NCI-H1694 (cell line): ENCODE results near the gene RGS9.
"Not testable (repeated sequence)": the region's sequence is repeated elsewhere in the genome, so short reads cannot be mapped to it uniquely, and the experiment has no call there.

Source experiments
- DNase-seq: peaks from one replicate; lab custom pipeline; 2025; lab: John Stamatoyannopoulos, UW

RGS9 gene

DNA sequence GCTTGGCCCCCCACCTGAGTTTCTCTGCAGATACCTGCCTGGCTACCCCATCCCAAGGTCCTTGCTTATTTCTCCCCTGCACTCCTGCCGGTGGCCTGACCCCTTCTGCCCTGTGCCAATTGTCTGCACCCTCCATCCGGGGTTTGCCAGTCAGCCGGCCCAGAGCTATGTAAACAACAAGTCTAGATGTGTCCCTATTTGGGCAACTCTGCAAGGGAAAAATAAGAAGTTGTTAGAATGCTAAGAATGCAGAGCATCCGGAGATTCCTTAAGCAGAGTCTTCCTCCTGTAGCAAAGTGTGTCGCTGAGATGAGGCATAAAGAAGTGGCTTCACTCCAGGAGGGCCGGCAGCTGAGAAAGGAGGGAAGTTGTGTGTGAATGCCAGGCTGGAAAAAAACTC lies 46.6 kb downstream of the RGS9 start:
- no peak for DNase-seq

DNA sequence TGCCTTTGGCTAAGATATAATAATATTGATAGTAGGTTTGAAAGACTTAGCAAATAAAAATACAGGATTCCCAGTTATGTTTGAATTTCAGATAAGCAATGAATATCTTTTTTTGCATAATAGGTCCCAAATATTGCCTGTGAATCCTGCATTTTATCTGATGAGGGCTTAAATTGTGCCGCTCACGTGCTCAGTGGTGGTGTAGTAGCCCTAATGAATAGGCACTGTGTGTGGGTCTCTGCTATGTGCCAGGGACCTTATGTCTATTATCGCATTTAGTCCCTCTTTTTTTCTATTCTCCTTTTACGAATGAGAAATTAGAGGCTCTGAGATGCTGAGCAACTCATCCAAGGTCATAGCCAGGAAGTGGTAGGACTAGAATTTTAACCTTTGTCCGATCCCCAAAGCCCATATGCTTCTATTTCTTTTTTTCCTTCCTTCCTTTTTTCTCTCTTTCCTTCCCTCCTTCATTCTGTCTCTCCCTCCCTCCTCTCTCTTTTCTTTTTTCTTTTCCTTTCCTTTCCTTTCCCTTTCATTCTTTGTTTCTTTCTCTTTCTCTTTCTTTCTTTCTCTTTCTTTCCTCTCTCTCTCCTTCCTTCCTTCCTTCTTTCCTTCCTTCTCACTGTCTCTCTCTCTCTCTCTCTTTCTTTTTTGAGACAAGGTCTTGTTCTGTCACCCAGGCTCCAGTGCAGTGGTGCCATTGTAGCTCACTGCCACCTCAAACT lies 47.2 kb downstream of the RGS9 start:
- DNase-seq = no peak

DNA sequence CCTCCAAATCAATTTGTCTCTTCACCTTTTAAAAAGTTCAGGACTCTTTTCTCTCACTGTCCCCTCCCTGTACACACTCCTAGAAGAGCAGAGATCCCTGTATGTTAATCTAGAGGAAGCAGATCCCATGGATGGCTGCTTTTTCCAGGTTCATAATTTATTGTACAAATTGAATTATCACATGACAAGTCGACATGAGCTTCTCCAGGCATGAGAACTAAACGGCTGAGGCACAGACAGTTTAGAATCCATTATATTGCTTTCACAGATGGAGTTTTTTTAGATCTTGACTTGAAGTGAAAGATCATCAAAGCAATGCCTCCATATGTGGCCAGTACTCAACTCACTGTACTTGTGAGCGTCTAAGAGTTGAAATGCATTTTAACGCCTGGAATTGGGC lies 47.9 kb downstream of the RGS9 start:
- no peak for DNase-seq

DNA sequence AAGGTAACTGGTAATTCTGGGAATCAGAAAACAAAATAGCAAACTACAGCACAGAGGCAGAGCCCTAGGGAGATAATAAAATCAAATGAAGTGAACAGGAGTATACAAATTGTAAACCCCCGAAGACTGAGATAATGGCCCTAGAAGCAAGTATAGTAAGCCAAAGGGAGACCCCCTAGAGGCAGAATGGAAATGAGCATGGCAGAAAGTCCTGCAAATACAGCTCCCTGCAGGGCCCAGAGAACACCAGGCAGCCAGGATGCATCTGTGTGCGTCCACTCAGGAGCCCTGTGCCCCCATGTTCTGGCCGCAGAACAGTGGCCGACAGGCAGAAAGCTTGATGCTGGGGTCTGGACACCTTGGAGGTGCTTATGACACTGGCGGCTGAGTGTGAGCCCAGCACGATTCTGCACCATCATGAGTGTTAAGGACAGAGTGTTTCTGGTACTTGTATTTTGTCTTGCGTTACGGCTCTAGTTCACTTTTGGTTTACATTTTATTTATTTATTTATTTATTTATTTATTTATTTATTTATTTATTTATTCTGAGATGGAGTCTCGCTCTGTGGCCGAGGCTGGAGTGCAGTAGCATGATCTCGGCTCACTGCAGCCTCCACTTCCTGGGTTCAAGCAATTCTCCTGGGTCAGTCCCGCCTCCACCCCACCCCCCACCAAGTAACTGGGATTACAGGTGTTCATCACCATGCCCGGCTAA lies 48.7 kb downstream of the RGS9 start:
- no peak for DNase-seq

DNA sequence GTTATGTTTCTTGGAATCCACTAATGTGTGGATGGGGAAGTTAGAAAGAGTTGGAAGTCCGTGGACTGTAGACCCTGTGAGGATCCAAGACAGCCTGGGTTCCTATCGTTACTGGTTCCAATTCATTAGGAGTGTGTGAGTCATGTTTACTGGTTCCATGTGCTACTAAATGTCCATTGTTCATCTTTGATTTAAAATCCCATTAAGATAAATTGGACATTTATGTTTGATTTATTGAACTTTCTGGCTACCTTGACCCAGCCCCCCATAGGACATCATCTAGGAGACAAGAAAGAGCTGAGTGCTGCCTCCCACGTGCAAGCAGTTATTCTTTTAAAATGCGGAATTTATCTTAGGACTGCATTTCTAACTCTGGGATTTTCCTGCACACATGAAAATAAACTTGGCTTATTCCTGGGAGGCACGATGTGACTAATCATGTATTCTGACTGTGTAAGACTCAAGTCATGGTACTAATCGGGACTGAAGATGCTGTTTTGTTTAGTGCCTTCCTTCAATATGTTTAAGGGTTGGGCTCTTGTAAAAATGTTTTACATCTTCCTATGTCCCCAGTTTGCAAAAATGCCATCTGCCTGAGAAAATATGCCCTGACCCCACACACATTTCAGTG lies 53.4 kb downstream of the RGS9 start:
- DNase-seq = no peak

DNA sequence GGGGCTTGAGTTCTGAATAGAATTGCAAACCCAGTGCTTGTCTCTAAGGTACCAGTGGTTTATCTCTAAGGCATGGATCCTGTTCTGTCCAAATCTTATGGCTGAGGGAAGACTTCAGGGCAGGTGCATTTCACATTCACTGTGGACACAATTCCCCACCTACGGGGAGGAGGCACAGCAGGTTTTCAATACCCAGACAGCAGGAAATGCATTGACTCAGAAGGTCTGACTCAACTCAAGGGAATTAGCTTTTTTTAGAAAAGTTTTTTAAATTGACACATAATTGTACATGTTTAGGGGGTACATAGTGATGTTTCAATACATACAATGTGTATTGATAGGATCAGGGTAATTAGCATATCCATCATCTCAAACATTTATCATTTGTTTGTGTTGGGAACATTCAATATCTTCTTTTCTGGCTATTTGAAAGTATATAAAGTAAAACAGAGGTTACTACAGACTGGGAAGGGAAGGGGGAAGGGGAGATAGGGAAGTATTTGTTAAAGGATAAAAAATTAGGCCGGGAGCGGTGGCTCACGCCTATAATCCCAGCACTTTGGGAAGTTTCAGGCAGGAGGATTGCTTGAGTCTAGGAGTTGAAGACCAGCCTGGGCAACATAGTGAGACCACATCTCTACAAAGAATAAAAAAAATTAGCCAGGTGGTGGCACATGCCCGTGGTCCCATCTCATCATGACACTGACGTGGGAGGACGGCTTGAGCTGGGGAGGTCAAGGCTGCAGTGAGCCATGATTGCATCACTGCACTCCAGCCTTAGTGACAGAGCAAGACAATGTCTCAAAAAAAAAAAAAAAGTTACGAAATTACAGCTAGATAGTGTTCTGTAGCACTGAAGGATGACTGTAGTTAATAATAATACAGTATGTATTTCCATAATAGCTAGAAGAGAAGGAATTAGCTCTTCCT lies 54.9 kb downstream of the RGS9 start:
- DNase-seq = no peak

DNA sequence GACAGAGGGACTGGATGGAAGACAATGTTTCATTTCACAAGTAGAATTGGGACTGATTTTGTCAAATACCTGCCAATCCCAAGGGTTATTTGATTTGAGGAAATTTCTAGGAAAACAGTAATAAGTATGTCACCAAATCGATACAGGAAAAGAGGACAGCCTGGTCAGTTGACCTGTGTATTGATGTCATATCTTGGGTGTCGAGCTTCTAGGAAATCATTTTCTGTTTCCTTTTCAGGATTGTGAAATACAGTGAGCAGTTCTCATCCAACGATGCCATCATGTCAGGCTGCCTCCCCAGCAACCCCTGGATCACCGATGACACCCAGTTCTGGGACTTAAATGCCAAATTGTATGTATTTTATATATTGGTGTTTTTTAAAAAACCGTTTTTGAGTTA lies 56.1 kb downstream of the RGS9 start:
- no peak for DNase-seq

DNA sequence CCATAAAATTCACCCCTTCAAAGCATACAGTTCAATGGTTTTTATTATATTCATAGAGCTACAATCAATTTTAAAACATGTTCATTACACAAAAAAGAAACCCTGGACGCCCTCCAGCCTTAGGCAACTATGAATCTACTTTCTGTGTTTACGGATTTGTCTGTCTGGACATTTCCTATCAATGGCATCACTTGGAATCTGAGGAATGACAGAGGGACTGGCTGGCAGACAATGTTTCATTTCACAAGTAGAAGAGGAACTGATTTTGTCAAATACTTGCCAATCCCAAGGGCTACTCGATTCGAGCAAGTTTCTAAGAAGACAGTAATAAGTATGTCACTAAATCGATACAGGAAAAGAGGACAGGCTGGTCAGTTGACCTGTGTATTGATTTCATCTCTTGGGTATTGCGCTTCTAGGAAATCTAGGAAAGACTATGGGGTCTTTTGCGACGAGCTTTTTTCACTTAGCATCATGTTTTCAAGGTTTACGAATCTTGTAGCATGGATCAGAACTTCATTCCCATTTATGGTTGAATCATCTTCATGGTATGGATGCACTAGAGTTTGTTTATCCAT lies 56.6 kb downstream of the RGS9 start:
- DNase-seq = no peak

DNA sequence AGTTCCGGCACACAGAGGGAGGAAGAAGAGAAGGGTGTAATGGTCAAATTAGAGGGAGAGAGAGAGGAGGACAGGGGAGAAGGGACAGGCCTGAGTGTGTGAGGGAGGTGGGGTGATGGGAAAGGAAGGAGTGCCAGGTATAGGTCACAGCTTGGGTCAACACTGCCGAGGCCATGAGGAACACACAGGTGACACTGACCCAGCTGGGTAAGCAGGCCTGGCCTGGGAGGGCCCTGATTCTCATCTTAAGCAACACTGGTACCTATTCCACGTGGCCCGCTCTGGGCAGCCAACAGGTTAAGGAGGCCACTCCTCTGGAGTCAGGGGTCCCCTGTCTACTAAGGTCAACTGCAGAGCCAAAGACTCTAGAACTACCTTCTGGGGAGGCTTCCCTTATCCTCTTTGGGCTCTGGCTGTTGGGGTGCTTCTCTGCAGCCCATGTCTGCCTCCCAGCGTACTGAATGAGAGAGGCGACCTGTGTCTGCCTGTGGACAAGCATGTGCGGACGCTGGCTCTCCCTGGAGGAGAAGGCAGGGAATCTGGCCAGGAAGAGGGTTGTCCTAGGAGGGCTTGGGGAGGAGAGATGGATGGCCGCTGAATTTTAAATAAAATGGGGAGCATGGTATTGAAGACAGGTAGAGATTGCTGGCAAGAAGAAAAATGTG lies 57.6 kb downstream of the RGS9 start:
- no peak for DNase-seq

DNA sequence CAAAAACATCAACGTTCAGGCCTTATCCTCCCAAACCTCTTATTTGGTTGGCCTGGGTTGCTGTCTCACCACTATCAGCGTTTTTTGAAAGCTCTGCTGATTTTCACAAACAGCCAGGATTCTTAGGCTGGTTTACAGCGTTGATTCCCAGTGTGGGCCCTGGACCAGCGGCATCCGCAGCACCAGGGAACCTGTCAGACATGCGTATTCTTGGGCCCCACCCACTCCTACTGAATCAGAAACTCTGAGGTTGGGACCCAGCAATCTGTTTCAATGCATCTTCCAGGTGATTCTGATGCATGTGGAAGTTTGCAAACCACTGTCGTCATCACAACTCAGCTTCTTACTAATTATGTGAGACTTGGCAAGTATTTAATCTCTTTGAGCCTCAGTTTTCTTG lies 58.5 kb downstream of the RGS9 start:
- no peak for DNase-seq

DNA sequence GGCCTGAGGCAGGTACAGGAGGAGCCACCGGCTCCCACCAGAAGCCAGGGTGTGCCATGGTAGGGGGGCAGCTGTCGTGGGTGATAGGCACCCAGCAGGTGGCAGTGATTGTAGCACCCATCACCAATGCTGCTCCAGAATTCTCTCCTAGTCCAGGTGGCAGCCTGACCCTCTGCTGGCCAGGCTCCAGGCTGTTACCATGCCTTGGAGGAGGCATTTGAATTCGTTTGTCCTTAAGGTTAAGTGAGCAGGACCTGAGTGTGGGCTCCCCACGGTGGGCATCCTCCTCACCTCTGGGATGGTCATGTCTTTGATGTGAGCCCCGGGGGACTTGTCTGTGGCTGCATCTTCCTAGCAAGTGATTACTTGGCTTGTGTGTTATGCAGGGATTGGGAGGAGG lies 59.4 kb downstream of the RGS9 start:
- no peak for DNase-seq

DNA sequence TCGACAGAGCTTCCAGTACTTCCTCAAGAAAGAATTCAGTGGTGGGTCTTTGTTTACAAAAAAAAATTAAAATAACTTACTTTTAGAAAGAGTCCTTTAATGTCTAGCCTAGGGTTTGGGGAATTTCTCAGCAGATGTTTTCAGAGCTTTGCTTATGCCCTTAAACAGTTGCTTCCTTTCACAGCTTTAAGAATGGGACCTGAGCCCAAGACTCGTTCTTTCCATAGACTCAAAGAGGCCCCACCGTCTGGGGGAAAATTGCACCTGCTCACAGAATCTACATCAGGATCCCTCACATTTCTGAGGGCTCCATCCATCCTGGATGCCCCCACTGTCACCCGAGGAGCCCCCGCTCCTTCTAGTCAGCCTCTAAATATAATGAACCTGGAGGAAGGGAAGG lies 60.0 kb downstream of the RGS9 start:
- DNase-seq = no peak

DNA sequence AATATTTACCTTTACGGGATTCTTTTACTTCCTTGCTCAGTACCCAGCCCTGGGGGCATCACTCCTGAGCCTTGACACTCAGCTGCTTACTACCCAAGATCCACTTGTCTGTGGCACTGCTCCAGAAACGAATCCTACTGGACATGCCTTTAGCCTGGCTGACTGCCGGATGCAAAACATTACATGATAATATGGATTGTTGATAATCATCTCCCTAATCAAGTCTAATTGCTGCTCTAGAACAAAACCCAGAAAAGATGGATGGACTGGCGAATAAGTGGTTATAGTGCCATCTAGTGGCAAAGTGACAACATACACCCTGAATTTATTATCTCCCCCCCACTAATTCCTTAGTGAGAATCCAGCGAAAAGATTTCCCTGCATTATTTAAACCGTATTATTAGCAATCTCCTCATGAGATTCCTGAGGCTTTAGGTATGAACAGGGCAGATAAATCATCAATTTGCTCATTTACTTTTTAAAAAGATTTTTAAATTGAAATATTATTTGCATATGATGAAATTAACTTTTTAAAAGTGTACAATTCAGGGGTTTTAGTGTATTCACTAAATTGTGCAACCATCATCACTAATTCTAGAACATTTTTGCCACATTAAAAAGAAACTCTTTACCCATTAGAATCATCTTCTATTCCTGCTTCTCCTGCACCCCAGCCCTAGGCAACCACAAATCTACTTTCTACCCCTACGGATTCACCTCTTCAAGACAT lies 61.6 kb downstream of the RGS9 start:
- DNase-seq = peak; percentile 67

DNA sequence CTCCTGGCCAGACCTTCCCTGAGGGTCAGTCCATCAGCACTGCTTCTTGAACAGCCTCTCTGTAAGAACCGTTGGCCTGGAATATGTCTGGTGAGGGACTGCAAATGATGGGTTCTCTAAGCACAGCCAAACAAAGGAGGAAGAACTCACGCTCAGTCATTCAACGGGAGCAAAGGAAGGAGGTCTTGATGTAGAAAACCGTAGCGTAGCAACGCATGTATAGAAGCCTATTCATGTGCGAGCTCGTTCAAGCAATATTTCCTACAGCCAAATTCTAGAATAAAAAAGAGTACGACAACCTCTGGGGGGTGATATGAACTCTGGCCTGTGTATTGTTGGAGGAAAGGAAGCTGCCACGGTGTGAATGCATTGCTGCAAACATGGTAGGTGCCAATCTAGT lies 64.2 kb downstream of the RGS9 start:
- DNase-seq = no peak

DNA sequence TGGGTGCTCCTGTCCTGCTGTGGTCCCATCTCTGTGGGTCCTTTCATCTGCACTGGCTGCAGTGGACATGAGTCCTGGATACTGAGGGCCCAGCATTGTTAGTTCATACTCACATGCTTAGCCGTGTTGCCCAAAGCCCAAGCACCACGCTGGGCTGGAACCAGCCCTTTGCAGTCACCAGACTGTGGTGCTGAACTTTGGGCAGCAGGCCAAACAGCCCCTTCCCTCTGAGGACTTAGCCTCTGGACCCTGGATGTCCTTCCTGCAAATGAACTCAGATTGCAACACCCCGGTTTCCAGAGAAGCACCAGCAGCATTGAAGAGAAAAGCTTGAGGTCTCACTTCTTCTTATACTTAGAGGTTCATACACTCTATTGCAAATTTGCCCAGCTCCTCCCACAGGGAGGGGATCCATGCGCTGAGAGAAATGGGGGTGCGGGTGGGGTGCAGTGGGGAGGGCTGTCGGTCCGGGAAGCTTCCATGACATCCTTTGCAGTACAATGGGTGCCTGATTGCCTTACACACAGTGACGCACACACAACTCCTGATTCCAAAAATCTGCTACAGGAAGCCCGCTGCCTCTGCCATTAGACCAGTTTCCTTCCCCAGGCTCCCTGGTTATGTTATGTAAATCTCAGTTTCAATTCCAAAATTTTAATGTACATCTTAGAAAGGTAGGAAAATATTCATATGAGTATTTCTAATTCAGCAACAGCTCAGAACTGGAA lies 65.8 kb downstream of the RGS9 start:
- DNase-seq = no peak

DNA sequence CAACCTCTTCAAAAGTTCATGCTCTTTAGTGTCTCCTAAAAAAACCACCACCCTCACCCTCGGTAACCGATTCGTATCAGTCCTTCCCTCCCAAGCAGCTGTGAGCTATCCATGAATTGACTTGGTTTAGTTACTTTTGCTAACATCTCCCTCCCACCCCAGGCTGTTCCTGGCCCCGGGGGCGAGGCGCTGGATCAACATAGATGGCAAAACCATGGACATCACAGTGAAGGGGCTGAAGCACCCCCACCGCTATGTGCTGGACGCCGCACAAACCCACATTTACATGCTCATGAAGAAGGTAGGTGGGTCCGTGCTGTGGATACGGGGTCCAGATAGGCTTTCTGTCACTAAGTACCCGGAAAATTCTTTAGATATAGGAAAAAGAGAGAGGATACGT lies 66.8 kb downstream of the RGS9 start:
- no peak for DNase-seq

DNA sequence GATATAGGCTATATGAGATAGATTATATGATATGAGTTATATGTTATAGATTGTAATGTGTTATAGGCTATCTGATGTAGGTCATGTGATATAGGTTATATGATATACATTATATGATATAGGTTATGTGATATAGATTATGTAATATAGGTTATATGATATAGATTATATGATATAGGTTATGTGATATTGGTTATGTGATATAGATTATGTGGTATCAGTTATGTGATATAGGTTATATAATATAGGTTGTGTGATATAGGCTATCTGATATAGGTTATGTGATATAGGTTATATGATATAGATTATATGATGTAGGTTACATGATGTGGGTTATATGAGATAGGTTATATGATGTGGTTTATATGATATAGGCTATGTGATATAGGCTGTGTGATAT lies 68.5 kb downstream of the RGS9 start:
- DNase-seq = no peak

DNA sequence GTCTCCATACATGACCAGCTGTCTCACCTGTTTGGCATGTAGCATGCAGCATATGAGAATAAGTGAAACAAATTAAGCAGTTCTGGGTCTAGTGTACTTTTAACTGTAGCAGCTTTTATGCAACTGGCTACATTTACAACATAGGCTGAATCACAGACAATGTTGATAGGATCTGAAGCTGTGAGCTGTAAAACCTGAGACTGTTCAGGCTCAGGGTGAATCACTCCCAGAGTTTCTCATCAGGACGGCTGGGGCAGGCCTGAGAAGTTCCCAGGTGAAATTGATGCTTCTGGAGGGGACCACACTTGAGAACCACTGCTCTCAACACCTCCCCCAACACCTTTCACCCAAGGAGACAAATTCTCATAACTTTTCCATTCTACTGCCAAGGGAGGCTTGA lies 70.3 kb downstream of the RGS9 start:
- DNase-seq = not testable (repeated sequence)

DNA sequence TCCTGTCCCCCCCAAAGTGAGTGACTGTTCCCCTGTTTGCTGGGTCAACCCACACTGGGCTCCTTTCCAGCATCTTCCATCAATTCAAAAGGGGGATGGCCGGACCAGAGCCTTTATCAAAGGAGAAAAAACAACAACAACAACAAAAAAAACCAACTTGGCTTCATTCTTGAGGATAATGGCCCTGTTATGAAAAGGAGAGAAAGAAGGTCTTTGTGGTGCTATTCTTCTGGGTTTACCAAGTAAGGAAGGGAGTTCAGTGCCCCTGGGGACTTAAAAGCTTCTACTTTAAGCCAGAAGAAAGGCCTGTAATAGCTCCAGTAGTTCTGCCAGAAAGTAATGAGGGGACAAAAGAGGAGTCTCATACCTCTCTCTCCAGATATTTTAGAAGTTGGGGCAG lies 71.5 kb downstream of the RGS9 start:
- DNase-seq = no peak

DNA sequence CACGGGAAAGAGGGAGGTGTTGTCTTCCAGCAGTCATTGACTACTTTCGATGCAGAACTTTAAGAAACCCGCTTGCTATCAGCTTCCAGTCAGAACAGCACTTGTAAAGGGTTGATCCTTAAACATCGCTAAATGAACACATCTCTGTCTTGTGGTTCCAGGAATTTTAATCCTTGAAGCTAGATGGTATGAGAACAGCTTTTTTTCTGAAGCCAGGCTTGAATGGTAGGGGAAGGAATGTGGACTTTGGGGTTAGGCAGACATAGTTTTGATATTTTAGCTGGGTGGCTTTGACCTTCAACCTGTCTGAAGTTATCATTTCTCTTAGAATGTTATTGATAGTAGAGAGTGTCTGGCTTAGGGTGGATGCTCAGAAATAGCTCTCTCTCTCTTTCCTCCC lies 81.1 kb downstream of the RGS9 start:
- DNase-seq = no peak
